GM21381 (cell line): ENCODE data around the gene WDR86.

Experiments
- ATAC-seq: cut with Tn5 transposase; IDR thresholded peaks from one replicate; pipeline ENCODE4 v1.9.1; 2021; ENCODE audit warnings: mild to moderate bottlenecking, moderate library complexity; ENCODE audit not compliant: unreplicated experiment

The WDR86 gene

GRCh38 chr7:151428378-151429236, 18.8 kb upstream of the WDR86 start:
- ATAC-seq = no peak

- ATAC-seq = no peak
Measured at GRCh38 chr7:151427705-151428377, 18.0 kb upstream of the WDR86 start.

GRCh38 chr7:151426904-151427704, 17.3 kb upstream of the WDR86 start:
- ATAC-seq = no peak

GRCh38 chr7:151426441-151426903, 16.6 kb upstream of the WDR86 start:
- ATAC-seq = no peak

GRCh38 chr7:151425670-151426440, 16.0 kb upstream of the WDR86 start:
- ATAC-seq = no peak

GRCh38 chr7:151424799-151425198, 15.0 kb upstream of the WDR86 start:
- ATAC-seq = no peak

- no peak for ATAC-seq
Measured at GRCh38 chr7:151423936-151424335, 14.1 kb upstream of the WDR86 start.

- ATAC-seq = no peak
Measured at GRCh38 chr7:151423226-151423625, 13.4 kb upstream of the WDR86 start.

GRCh38 chr7:151422212-151422611, 12.4 kb upstream of the WDR86 start:
- no peak for ATAC-seq

- no peak for ATAC-seq
Measured at GRCh38 chr7:151420144-151420543, 10.3 kb upstream of the WDR86 start.

- no peak for ATAC-seq
Measured at GRCh38 chr7:151416941-151417315, 7.1 kb upstream of the WDR86 start.

GRCh38 chr7:151416112-151416940, 6.5 kb upstream of the WDR86 start:
- no peak for ATAC-seq

GRCh38 chr7:151415375-151416105, 5.7 kb upstream of the WDR86 start:
- ATAC-seq = no peak

GRCh38 chr7:151413241-151413640, 3.4 kb upstream of the WDR86 start:
- ATAC-seq = no peak

GRCh38 chr7:151412318-151412717, 2.5 kb upstream of the WDR86 start:
- no peak for ATAC-seq

- no peak for ATAC-seq
Measured at GRCh38 chr7:151411551-151411950, 1.7 kb upstream of the WDR86 start.

- no peak for ATAC-seq
Measured at GRCh38 chr7:151410405-151411390, 860 bp upstream of the WDR86 start.
